CD1c-positive myeloid dendritic cell (primary cell): Measurements from ENCODE around the gene GAS6.

Experiments
- DNase-seq: peaks from one replicate; pipeline ENCODE4 v3.0.0-alpha.2; 2016; ENCODE audit errors: extremely low spot score

Gene GAS6

DNA sequence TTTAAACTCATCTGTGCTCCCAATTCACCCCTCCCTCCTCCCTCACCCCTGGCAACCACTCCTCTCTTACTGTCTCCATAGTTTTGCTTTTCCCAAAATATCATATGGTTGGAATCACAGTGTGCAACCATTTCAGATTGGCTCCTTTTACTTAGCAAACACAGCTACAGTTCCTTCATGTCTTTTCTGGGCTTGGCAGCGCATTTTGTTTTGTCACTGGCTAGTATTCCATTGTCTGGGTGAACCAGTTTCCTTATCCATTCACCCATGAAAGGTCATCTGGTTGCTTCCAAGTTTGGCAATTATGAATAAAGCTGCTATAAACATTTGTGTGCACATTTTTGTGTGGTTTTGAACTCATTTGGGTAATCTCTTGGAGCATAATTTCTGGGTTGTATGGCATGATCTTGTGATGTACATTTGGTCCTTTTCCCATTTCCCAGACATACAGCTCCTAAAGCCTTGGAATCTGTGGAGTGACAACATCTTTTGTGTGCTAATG, 23.9 kb upstream of the GAS6 start:
- DNase-seq, result no peak

DNA sequence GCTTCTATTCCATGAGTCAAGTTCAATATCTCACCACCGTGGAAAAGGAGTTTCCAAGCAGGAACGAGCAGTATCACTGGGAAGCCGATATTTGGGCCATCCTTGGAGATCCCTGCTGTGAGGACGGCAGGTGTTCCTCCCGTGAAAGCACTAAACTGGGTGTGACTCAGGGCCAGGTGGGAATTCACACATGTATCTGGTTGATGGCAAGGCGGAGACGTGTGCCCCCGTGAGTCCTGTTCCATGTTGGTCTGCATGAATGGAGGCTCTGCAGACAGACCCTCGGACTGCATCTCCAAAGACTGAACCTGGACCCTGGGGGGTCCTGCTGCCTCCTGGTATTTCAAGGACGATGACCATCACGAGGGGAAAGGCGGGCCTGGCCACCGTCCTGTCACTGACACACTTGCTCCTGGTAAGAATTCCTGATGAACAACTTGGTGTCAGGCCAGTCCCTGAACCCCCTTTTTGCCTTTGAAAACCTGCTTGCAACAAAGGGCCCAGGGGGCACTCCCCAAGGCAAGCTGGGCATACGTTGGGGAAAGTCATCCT, 22.8 kb upstream of the GAS6 start:
- DNase-seq, result no peak

DNA sequence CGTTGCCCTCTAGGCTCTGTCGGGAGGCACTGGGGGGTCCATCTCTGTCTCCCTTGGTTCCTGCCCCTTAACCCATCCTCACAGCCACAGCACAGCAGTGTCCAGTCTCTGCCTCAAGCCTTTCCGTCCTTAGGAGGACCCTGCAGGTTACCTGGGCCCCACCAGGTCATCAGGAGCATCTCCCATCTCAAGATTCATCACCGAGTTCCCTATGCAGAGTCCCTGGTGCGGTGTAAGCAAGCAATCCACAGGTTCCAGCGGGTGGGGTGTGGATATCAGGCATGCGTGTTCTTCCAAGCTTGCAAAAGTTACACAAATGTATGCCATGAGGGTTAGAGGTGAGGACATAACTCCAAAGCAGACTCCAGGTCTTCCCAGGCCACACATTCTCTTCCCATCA, 20.9 kb upstream of the GAS6 start:
- no peak for DNase-seq

DNA sequence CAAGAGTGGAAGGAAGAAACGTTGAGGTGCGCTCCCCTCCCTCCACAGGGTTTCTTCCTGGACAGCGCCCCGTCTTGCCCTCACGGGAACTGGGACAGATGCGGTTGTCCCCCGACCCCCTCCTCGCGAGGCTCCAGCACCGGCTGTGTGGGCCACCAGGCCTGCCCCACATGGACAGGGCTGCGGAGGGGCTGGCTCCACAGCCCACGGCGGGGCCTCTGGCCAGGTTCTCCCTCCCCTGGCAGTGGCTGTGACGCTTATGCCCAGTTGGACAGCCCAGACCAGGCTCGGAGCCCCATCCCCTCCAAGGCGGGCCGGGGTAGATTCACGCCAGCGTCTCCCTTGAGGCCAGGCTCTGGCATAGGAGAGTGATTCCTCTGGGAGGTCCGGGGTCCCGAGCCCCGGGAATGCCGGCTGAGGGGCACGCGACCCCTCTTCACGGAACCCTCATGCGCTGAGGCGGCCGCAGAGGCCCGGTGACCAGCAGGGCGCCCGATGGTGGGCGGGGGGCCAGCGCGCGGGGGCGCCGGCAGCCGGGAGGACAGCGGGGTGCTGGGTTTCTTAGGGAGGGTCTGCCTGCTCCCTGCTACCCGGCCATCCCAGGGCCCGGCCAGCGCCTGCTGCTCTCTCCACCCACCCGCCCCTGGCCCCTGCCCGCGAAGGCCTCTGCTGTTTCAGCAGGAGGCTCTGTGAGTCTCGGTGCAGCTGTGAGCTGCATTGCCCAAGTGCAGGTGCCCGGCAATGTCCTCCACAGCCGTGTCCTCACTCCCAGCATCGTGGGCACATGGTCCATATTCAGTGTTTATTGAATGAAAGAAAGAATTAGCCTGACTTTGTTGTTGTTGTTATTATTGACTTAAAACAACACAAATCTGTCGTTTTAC, 20.3 kb upstream of the GAS6 start:
- DNase-seq, result no peak

DNA sequence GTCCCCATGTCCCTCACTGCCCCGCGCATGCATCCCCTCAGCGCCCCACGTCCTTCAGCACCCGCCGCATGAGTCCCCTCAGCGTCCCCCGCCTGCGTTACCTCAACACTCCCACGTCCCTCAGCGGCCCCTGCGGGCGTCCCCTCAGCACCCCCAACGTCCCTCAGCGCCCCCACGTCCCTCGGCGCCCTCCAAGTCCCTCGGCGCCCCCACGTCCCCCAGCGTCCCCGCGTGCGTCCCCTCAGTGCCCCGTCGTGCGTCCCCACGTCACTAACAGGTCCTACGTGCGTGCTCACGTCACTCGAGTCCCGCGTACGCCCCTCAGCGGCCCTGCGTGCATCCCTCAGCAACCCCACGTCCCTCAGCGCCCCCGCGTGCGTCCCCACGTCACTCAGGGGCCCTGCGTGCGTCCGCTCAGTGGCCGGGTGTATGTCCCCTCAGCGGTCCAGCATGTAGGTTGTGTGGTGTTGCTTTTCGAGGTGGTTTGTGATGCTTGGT, 19.5 kb upstream of the GAS6 start:
- no peak for DNase-seq

DNA sequence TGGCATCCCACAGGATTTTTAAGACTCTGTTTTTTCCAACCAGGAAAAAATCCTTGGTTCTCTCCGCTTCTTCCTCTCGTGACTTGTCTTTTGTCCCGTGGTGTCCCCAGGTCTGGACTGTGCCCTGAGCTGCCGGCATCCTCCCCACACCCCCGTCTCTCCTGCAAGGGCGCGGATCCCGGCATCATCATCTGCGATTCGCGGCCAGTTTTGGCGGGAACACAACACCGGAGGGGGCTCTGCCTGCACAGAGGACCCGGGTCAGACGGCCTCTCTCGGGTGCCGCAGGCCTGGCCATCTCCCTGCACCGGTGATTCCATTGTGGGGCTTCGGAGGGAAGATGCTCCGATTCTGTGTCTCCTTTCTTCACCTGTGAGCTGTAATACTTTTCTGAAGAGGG, 18.8 kb upstream of the GAS6 start:
- no peak for DNase-seq

DNA sequence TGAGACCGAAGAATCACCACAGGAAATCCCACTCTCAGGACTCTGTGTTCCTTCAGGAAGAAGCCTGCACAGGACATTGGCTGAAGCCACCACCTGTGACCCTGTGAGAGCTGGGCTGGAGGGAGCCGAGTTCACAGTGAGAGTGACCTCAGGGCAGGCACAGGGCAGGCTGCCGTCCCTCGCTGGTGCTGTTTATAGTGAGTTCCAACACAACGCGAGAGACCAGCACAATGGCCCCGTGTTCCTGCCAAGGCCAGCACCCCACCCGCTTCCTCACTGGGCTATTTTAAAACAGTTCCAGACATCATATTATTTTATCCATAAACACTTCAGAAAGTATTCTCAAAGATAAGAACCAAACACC, 18.4 kb upstream of the GAS6 start:
- DNase-seq, result no peak

DNA sequence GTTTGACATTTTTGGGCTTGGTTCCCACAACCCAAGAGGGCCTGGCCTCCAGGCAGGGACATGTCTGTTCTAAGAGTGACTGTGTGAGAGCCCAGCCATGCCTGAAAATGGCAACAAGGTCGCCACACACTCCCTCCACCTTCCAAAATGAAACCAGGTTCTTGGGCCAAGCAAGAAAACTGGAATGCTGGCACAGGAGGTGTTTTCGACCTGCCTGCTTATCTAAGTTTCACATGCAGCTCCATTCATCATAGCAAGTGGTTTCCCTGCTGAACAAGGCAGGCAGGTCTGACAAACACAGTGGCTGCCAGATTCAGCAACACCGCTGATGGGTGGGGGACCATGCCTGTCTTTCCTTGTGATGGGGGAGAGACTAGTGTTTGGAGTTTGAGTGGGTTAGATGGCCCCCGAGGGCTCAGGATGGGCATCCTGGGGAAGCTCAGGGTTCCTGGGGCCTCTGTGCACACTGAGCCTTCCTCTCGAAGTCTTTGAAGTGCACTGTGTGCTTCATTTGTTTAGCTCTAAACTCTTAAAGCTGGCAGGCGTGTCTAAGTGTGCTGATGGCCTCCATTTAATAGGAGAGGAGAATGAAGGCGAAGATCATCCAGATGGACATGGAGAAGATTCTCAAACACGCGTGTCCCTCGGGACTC, 17.9 kb upstream of the GAS6 start:
- DNase-seq, result no peak

DNA sequence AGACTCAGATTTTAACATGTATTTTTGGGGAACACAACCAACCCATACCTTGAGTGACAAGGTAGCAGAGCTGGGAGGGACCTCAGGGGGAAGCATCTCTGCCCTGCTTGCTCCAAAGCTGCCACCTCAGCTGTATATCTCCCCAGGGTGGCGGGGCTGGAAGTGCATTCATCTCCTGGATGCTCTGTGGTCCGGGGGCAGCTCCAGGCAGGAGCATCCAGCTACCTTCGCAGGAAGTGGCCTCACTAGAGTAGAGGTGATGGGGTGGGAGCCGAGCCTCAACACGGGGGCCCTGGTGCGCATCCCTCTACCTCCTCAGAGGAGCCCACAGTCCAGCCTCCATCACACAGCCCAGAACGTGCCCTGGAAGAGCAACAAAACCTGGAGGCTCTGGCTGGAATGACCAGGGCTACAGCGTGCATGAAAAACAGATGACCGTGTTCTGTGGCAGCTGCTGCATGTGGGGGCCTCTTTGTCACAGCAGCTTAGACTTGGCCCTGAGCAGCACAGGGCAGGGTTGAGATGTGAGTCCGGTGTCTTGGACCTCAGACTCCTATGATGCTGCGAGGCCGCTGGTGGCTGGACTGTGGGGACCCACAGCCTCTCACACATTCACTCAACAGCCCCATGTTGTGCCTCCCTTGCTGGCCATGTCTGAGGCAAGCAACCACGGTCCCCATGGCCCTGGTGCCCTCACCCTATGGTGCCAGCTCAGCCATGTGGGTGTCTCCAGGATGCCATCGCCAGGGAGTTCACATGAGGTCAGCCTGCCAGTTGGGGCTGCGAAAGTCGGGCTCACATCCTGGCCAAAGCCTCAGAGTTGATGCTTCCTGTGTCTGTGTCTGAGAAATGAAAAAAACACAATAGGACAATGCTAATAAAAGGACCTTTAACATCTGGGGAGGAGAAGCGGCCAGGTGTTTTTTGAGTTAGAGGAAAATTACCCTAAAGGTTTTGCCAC, 17.1 kb upstream of the GAS6 start:
- DNase-seq, result no peak

DNA sequence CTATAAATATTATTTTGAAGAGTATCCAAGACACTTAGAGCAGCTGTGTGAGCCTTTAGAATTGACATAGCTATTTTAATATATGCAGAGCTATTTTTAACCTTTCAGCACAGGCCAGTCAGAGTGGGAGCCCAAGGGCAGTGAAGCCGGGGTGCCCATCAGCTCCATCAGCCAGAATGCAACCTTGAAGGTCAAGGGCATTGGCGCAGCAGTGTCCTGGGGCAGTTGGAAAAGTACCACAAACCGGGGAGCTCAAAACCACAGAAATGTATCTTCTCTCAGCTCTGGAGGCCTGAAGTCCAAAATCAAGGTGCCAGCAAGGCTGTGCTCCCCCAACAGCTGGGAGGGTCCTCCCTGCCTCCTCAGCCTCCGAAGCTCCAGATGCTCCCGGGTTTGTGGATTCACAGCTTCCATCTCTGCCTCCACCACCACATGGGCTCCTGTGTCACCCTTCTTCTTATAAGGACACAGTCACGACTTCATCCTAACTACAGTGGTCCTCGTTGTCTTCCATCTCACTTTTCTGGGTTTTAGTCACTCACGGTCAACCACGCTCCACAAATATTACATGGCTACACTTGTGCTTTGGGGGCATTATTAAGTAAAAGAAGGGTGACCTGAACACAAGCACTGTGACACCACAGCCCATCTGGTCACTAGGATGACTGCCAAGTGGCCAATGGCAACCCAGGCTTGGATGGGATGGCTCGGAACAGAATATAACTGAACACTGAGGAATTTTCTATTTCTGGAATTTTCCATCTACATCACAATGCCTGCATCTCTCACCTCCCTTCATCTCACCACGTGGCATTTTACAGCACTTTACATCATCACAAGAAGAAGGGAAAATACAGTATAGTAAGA, 15.9 kb upstream of the GAS6 start:
- no peak for DNase-seq

DNA sequence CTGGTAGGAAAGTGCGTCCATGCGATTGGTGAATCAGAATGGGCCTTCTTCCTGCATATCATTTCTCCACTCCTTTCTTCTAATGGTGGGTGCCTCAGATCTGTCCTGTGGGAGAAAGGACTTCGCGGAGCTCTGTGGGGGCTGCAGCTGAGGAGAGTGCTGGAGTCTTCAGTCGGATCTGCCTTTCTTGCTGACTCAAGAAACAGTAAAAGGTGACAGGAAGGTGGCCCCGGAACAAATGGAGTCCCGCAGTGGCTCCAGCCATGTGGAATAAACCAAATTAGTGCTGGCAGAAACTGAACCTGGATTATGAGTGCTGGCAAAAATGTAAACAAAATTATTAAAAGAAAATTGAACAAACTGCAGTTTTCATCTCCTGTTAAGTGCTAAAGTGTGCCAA, 15.1 kb upstream of the GAS6 start:
- no peak for DNase-seq

DNA sequence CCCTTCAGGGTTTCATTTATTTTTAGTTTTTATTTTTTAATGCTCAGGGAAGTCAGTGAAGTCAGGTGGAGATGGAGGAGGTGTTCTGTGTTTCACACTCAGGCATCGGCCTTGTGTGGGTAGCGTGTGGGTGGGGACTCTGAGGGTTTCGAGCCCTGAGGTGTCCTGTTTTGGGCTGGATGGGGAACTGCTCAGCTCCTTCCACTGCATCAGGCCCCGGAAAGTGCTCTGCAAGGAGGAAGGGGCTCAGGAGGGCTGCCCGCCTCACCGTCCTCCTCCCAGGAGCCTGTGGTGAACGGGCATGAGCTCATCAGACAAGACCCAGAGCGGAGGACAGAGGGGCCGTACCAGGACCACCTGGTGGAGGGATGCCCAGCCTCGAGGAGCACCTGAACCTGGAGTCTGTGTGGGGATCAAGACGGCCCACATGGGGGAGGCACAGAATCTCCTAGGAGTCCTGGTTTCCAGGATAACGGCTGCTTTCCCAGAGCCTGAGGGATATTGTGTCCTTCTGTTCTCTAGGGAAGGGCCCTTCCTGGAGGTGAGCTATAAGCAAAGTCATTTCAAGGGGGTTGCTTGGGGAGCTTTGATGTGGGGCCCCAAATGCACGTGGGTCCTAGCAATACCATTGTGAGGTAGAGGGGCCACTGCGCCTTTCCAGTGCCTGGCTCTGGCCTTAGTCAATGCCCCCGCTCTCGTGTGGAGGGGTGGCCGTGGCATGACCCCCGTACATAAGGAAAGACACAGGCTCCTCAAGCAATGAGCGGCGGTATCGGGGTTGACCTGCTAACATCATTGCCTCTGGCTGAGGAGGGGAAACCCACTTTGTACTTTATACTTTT, 13.5 kb upstream of the GAS6 start:
- peak; percentile 24 for DNase-seq

DNA sequence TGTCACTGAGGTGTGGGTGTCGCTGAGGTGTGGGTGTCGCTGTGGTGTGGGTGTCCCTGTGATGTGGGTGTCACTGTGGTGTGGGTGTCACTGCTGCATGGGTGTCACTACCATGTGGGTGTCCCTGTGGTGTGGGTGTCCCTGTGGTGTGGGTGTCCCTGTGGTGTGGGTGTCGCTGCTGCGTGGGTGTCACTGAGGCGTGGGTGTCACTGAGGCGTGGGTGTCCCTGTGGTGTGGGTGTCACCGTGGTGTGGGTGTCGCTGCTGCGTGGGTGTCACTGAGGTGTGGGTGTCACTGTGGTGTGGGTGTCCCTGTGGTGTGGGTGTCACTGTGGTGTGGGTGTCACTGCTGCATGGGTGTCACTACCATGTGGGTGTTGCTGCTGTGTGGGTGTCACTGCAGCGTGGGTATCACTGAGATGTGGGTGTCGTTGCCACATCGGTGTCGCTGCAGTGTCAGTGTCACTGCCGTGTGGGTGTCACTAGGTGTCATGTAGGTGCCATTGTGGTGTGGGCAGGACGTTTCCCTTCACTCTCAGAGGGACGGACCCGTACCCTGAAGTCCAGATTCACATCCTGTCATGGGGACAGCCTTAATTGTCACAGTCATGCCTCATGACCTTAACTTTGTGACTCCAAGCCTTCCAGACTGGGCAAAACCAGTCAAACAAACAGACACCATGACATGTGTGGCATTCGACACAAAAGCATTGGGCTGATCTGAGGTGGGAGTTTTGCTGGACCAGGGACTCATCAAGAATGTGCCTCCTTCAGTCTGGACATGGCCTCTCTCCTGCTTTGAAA, 12.7 kb upstream of the GAS6 start:
- no peak for DNase-seq

DNA sequence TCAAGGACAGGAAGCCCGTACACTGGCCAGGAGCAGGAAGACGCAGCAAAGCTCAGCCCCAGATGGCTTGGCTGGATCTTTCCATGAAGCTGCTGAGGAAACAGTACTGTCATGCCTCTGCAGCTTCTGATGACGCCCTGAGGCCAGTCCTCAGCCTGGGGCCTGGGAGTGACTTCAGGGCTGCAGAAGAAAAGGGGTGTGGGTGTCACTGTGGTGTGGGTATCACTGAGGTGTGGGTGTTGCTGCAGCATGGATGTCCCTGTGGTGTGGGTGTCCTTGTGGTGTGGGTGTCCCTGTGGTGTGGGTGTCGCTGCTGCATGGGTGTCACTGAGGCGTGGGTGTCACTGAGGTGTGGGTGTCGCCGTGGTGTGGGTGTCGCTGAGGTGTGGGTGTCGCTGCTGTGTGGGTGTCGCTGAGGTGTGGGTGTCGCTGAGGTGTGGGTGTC, 12.0 kb upstream of the GAS6 start:
- peak; percentile 25 for DNase-seq

DNA sequence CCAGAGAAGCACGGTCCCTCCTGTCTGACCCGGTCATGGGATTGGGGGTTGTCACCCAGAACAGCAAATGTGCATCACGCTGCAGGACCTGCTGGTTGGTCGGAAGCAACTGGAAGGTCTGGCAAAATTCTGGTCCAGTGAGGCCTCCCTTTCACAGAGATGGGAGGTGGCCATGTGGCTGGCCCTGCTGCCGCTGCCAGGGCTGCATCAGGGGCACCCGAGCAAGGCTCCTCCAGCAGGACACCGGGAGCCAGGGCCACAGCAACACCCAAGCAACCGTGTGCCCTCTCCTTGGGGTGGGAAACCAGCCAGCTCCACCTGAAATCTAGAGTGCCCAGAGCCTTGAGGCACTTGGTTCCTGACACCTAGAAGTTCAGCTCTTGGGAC, 11.5 kb upstream of the GAS6 start:
- DNase-seq, result no peak

DNA sequence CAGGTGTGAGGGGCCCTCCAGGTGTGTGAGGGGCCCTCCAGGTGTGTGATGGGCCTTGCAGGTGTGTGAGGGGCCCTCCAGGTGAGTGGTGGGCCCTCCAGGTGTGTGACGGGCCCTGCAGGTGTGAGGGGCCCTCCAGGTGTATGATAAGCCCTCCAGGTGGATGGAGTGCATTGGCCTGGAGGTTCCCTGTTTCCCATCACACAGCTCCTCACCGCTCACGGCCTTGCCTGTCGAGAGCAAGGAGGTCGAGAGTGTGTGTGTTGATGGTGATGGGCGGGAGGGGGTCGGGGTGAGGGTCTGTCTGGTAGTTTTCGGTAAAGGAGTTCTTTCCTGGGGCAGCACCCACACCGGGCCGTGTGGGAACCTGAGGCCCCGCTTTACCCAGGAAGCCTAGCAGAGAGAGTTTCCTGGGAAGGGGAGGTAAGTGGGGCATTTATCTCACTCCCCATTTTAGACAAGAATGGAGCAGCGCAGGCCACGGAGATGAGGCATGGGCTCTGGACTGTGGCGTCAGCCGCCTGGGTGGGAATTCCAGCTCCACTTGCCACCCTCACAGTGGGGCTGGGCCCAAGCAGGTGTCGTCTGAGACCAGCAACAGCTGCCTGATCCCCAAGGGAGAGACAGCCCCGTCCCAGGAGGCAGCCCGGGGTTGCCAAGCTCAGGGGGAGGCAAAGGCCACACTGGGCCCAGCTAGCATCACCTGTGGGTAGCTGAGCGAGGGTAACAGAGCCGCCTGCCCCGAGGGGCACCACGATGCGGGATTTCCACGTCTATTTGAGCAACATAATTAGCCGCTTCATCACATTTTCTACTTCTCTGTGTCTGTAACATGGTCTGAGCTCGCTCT, 10.9 kb upstream of the GAS6 start:
- DNase-seq, result no peak

DNA sequence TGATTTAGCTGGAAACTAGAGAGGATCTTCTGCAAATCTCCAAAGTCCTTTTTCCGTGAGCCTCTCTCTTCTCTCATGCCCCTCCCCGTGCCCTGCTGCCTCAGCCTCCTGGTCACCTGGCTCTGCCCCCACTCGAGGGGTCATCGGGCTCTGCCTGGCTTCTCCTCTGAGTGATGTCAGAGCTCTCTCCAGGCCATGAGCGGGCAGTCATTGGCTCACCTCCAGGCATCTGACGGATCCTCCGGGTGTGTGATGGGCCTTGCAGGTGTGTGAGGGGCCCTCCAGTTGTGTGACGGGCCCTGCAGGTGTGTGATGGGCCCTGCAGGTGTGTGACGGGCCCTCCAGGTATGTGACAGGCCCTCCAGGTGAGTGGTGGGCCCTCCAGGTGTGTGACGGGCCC, 10.3 kb upstream of the GAS6 start:
- no peak for DNase-seq

DNA sequence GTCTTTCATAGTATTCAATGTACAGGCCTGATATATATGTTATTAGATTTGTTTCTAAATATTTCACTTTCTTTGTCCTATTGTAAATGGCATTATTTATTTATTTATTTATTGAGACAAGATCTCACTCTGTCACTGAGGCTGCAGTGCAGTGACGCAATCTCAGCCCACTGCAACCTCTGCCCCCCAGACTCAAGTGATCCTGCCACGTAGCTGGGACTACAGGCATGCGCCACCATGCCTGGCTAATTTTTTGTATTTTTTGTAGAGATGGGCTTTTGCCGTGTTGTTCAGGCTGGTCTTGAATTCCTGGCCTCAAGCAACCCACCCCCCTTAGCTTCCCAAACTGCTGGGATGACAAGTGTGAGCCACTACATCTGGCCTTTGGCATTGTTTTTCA, 5.4 kb upstream of the GAS6 start:
- DNase-seq, result no peak
